ENCODE results near the gene KHK.

KHK gene

GRCh38 chr2:27053321-27053720 is 33.3 kb upstream of the KHK start:
- no peak for TF ChIP-seq CTCF (conservative IDR thresholded peaks at IDR 0.05)

GRCh38 chr2:27053776-27054175 is 32.8 kb upstream of the KHK start:
- TF ChIP-seq CTCF (conservative IDR thresholded peaks at IDR 0.05), result no peak
- no peak overlapping the region for H3K27ac ChIP-seq

More at GRCh38 chr2:27053321-27053720, 33.3 kb upstream of the KHK start:
- no peak overlapping the region for H3K27ac ChIP-seq

GRCh38 chr2:27054721-27055120 is 31.9 kb upstream of the KHK start:
- H3K27ac ChIP-seq, result no peak overlapping the region
- no peak for TF ChIP-seq CTCF (conservative IDR thresholded peaks at IDR 0.05)

- TF ChIP-seq CTCF (conservative IDR thresholded peaks at IDR 0.05), result no peak
- no peak overlapping the region for H3K27ac ChIP-seq
Observed at GRCh38 chr2:27057184-27057583, 29.4 kb upstream of the KHK start.

- TF ChIP-seq CTCF (conservative IDR thresholded peaks at IDR 0.05), result no peak
- no peak overlapping the region for H3K27ac ChIP-seq
Observed at GRCh38 chr2:27058210-27058609, 28.4 kb upstream of the KHK start.

- TF ChIP-seq CTCF (conservative IDR thresholded peaks at IDR 0.05), result no peak
Observed at GRCh38 chr2:27059141-27059820, 27.3 kb upstream of the KHK start.

GRCh38 chr2:27060323-27060722 is 26.2 kb upstream of the KHK start:
- H3K27ac ChIP-seq, result no peak overlapping the region
- TF ChIP-seq CTCF (conservative IDR thresholded peaks at IDR 0.05), result no peak

More at GRCh38 chr2:27059141-27059820, 27.3 kb upstream of the KHK start:
- H3K27ac ChIP-seq, result no peak overlapping the region
